Activated CD8-positive, alpha-beta memory T cell treated with anti-CD3 and anti-CD28 coated beads, Interleukin-2, amount 50 U/mL, for 4 hours (primary cell): Measurements from ENCODE around the gene NDUFB2.

ENCODE experiments used
- DNase-seq: peaks from one replicate; pipeline ENCODE4 v3.0.0-alpha.2; 2020

The NDUFB2 gene

DNA sequence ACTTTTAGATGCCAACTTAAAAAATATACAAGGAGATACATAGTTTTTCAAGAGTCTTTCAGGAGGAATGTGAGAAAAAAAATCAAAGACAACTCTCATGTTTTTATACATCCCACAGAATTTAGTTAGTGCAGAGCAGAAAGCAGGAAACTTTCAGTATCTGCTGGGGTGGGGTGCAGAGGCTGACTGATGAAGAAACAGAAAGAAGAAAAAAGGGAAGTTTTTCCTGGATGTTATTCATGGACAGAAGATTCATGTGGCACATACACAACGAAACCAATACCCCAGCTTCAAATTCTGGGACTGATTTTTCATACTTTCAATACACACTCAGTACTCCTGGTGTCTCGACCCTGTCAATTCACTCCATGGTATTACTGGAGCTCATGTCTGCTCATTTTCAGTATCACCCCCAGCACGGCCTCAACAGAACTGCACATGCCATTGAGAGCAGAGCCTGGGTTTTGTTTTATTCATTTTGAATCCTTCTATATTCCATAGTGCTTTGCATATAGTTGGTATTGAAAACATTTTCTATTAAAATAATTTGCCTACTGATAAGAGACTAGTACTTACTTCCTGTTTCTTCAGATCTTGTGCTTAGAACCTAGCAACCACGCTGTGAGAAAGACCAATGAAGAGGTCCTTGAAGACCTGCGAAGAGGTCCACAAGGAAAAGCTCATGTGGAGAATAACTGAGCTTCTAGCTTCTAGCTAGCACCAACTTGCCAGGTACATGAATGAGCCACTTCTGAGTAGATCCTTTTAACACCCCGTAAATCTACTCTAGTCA, 49.0 kb downstream of the NDUFB2 start:
- DNase-seq, result no peak

DNA sequence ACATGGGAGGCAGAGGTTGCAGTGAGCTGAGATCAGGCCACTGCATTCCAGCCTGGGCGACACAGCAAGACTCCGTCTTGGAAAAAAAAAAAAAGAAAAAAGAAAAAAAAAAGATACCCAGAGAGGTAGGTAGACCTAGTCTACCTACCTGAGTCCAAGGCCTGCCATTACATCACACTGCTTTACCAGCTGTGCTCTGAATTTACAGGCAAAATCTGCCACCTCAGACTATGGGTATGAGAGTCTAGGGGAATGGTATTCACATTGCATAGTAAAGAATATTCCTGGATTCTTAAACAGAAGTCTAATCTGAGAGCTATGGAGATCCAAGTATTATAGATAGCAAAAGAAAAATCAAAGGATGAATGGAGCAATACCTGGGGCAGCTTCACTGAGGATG, 50.2 kb downstream of the NDUFB2 start:
- DNase-seq, result no peak

DNA sequence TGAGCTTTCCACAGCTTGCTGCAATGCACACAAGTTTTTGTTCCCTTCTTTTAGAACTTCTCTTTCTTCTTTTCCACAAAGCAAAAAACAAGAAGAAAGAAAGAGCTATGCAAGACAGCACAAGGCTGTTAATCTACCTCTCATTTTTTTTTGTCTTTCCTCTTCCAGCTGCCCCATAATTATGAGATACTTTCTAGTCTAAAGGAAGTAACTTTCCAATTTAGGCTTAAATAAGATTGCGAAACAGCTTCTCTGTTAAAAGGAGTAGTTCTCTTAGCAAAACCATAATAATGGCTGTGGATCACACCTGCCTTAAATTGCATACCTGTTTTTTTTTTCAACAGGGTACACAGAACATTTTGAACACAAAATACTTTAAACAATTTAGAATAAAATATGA, 56.0 kb downstream of the NDUFB2 start:
- no peak for DNase-seq

DNA sequence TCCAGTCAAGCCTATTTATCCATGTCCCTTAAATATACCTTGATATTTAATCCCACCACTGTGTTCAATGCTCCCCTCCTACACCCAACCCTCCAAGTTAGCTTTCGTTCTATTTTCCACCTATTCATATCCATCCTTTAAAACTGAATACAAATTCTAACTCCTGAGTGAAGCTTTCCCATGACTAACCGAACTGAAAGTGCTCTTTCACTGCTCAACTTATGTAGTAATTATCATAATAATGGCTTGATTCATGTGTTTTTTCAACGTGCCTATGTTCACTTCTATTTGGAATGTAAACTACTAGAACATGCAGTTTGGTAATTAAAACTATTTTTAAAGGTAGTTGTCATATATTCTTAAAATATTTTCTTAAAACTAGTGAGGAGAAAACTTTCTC, 58.0 kb downstream of the NDUFB2 start:
- DNase-seq, result no peak
